AG09319 (cell line): ENCODE measurements around the gene DLGAP5.

Source experiments
- DNase-seq: peaks from one replicate; pipeline ENCODE4 v3.0.0-alpha.2; 2010; ENCODE audit warnings: low read depth; ENCODE audit errors: extremely low read depth
- TF ChIP-seq, protein P1 (sequence below): IDR thresholded peaks from 2 replicates; pipeline ENCODE4 v1.5.1; 2011; ENCODE audit warnings: low read depth, mild to moderate bottlenecking, inconsistent platforms, low read length, moderate library complexity

The DLGAP5 gene, protein sequence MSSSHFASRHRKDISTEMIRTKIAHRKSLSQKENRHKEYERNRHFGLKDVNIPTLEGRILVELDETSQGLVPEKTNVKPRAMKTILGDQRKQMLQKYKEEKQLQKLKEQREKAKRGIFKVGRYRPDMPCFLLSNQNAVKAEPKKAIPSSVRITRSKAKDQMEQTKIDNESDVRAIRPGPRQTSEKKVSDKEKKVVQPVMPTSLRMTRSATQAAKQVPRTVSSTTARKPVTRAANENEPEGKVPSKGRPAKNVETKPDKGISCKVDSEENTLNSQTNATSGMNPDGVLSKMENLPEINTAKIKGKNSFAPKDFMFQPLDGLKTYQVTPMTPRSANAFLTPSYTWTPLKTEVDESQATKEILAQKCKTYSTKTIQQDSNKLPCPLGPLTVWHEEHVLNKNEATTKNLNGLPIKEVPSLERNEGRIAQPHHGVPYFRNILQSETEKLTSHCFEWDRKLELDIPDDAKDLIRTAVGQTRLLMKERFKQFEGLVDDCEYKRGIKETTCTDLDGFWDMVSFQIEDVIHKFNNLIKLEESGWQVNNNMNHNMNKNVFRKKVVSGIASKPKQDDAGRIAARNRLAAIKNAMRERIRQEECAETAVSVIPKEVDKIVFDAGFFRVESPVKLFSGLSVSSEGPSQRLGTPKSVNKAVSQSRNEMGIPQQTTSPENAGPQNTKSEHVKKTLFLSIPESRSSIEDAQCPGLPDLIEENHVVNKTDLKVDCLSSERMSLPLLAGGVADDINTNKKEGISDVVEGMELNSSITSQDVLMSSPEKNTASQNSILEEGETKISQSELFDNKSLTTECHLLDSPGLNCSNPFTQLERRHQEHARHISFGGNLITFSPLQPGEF

DNA sequence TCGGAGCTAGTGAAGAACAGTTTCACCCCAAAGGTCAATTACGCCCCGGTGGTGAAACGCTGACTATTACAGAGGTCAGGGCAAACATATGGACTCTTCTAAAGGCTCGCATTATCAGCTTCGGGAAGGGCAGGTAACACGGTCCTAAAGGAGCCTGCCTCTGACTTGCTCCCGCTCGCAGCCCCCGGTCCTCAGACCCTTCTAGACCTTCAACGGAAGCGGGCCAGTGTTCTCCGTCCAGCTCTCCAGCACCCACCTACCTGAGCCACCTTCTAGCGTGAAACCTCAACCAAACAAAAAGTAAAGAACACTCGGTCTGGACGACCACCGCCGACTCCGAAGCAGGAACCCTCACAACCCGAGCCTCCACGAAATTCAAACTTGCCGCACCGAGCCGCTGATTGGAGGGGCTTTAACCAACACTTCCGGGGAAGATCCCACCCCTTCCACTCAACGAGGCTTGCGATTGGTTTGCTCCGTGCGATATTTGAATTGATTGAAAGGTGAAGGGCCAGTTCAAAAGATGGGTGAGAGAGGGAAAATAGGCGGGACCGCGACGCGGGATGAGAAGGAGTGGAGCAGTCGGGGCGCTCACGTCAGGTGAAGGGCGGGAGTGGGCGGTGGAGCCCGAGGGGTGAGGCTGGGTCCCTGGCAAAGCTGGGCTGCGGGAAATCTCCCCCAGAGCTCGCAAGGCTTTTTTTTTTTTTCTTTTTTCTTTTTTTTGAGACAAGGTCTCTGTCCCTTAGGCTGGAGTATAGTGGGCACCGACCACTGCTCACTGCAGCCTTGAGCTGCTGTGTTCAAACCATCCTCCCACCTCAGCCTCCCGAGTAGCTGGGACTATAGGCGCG is at the start of gene DLGAP5:
Gene DLGAP5, minus strand, starts transcription at position 383 of the 851 bp plus-strand sequence. CDS start 2,406 bp downstream, outside the sequence.
- TF ChIP-seq, protein P1, sequence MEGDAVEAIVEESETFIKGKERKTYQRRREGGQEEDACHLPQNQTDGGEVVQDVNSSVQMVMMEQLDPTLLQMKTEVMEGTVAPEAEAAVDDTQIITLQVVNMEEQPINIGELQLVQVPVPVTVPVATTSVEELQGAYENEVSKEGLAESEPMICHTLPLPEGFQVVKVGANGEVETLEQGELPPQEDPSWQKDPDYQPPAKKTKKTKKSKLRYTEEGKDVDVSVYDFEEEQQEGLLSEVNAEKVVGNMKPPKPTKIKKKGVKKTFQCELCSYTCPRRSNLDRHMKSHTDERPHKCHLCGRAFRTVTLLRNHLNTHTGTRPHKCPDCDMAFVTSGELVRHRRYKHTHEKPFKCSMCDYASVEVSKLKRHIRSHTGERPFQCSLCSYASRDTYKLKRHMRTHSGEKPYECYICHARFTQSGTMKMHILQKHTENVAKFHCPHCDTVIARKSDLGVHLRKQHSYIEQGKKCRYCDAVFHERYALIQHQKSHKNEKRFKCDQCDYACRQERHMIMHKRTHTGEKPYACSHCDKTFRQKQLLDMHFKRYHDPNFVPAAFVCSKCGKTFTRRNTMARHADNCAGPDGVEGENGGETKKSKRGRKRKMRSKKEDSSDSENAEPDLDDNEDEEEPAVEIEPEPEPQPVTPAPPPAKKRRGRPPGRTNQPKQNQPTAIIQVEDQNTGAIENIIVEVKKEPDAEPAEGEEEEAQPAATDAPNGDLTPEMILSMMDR, result no peak
- peak; percentile 78 for DNase-seq

DNA sequence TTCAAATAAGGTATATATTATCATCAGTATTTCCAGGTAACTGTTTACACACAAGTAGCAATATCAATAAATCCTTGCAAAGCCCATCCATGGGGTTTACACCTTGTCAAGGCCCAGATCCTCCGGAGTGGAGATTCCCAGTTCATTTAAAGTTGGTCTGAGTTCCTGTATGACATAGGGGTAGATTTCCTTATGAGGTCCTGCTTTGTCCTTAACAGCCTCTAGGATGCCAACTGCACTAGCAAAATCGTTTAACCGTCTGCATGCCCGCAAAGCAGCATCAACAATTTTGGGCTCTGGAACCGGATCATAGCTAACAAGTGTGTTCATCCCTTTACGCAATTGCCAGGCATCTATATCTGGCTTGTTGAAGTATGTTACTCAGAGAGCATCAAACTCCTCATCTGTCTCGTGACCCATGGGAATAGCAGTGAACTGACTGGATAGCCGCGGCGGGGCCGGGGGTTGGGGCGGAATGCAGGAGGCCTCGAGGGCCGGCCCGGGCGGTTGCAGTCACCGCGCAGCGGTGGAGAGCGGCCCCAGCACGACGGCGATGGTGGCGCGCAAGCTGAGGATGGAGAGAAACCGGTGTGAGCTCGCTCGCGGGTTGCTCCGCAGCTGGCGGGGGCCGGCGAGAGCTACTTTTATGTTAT is 49.3 kb upstream of the DLGAP5 start:
- TF ChIP-seq, protein P1, result no peak
- DNase-seq, result no peak

DNA sequence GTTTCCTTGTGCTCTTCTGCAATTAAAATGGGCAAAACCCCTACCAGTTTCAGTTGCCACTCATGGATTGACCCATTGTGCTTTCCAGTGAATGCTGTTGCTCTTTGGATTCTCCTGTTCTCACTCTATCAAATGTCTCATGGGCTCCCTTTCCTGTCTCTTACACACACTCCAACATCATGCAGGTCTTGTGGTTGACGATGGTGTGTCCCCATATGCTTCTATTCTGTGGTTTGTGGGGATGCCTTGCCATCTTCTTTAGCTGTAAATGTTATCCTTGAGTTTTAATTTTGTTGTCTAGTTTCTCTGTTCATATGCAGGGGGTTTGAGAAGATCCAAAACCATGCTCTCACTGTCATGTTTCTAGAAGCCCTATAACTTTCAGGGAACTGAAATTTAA is 47.9 kb upstream of the DLGAP5 start:
- no peak for DNase-seq
- TF ChIP-seq, protein P1, result no peak

DNA sequence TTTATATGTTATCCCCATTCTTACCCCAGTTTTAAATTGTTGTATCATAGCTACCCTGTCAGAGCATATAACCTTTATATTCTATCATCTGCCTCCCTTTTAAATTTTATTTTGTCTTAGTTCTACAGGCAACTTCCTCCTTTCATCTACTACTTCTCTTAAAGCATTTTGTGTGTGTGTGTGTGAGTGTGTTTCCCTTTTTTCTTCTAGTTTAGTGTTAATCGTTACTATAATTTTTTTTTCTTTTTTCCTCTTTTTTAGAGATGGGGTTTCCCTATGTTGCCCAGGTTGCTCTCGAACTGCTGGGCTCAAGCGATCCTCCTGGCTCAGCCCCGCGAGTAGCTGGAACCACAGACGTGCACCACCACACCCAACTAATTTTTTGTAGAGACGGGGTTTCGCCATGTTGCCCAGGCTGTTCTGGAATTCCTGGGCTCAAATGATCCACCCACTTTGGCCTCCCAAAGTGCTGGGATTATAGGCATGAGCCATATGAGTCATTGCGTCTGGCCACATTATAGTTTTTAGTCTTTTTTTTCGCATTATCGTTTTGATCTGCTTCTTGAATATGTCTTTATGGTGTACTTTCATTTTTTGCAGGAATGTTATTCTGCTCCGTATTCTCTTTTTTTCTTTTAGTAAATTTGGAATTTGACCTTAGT is 46.8 kb upstream of the DLGAP5 start:
- DNase-seq, result no peak
- TF ChIP-seq, protein P1, result no peak

DNA sequence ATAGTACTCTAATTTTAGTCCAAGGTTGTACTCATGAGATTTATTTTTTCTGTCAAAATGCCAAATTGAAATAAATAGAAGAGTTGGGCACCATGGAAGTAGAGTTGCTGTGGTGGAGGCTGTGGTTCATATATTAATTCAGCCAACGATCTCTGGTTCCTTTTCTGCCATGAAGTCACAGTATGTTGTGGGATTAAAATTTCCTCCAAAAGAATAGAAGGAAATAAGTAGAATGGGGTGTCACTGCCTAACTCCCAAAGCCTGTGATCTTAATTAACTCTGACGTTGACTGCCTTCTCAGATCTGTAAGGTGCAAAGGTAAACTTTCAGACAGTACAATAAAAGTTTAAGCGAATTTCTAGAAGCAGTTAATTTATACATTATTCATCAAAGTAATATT is 42.2 kb upstream of the DLGAP5 start:
- no peak for DNase-seq
- TF ChIP-seq, protein P1, result no peak

DNA sequence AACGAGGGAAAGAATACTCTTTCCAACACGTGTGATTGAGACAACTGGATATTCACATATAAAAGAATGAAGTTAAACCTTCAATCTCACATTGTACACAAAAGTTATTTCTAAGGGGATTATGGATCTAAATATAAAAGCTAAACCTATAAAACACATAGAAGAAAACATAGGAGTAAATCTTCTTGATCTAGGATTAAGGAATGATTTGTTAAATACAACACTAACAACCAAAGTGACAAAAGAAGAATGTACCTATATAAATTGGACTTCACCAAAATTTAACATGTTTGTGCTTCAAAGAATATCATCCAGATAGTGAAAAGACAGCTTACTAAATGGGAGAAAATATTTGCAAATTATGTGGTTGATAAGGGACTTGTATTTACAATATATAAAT is 36.9 kb upstream of the DLGAP5 start:
- TF ChIP-seq, protein P1, result no peak
- no peak for DNase-seq
